ENCODE results near the gene PPP3CB.

- TF ChIP-seq POLR2A (IDR thresholded peaks at IDR 0.05; ENCODE audit: low read length) (no peak), GATA1 (IDR thresholded peaks at IDR 0.05; ENCODE audit: low read depth, low read length) (no peak)
Observed at GRCh38 chr10:73506491-73506890, 10.7 kb upstream of the PPP3CB start.
